HT1080 (cell line): Measurements from ENCODE around the gene SLC12A4. TPM values are rescaled to one million over a fixed set of nuclear protein-coding genes. Genes with fewer than 3 reads are reported as not detected.
"Not testable (repeated sequence)": the region's sequence is repeated elsewhere in the genome, so short reads cannot be mapped to it uniquely, and the experiment has no call there.

Experiments
- DNase-seq: peaks from one replicate; pipeline ENCODE4 v3.0.0-alpha.2; 2015; ENCODE audit warnings: low read depth
- total RNA-seq: library from RNA; depleted of rRNA; stranded (reverse); fragments of >200 nt; shearing (Covaris generic); gene quantifications from 2 replicates; pipeline ENCODE4 v1.2.3, GENCODE V29; 2014

Gene SLC12A4
- total RNA-seq, 1 experiment from 2014 or later = 17.3 TPM

- no peak for DNase-seq
These were observed 20.2 kb upstream of the SLC12A4 start for GRCh38 chr16:67988675-67989074.

- no peak for DNase-seq
These were observed 19.2 kb upstream of the SLC12A4 start for GRCh38 chr16:67987460-67988160.

- DNase-seq = no peak
These were observed 18.5 kb upstream of the SLC12A4 start for GRCh38 chr16:67986949-67987348.

GRCh38 chr16:67982011-67982696, 13.7 kb upstream of the SLC12A4 start:
- no peak for DNase-seq

- DNase-seq = no peak
These were observed 11.7 kb upstream of the SLC12A4 start, which contains the start of gene DPEP3 for GRCh38 chr16:67979955-67980678. Gene DPEP3, minus strand, starts transcription at chr16:67980499. Its CDS starts 119 bp downstream, at chr16:67980380.

- no peak for DNase-seq
These were observed 9.2 kb upstream of the SLC12A4 start for GRCh38 chr16:67977469-67978227.

- DNase-seq = no peak
These were observed 8.6 kb upstream of the SLC12A4 start for GRCh38 chr16:67977005-67977404.

- no peak for DNase-seq
These were observed 7.8 kb upstream of the SLC12A4 start for GRCh38 chr16:67976205-67976604.

- DNase-seq = no peak
These were observed 7.1 kb upstream of the SLC12A4 start for GRCh38 chr16:67975321-67976105.

- DNase-seq = not testable (repeated sequence)
These were observed 3.8 kb upstream of the SLC12A4 start for GRCh38 chr16:67972285-67972684.

GRCh38 chr16:67971111-67971510, 2.7 kb upstream of the SLC12A4 start:
- no peak for DNase-seq

- DNase-seq = no peak
These were observed 1.0 kb upstream of the SLC12A4 start for GRCh38 chr16:67969254-67970039.

GRCh38 chr16:67967958-67968399, 458 bp downstream of the SLC12A4 start:
- DNase-seq = no peak

- DNase-seq = peak; percentile 47
These were observed 1.1 kb downstream of the SLC12A4 start for GRCh38 chr16:67967183-67967957.

GRCh38 chr16:67966549-67967182, 1.8 kb downstream of the SLC12A4 start:
- peak; percentile 41 for DNase-seq

- DNase-seq = no peak
These were observed 2.5 kb downstream of the SLC12A4 start for GRCh38 chr16:67965668-67966548.

GRCh38 chr16:67964477-67965131, 3.8 kb downstream of the SLC12A4 start:
- DNase-seq = no peak
